HG02610 (cell line): ENCODE data around the gene BDNF.
"Not testable (repeated sequence)": the region's sequence is repeated elsewhere in the genome, so short reads cannot be mapped to it uniquely, and the experiment has no call there.

Source experiments
- ATAC-seq: cut with Tn5 transposase; IDR thresholded peaks from one replicate; pipeline ENCODE4 v1.9.1; 2021; ENCODE audit warnings: mild to moderate bottlenecking, moderate library complexity; ENCODE audit not compliant: unreplicated experiment

Gene BDNF

GRCh38 chr11:27673979-27674663 is 26.1 kb downstream of the BDNF start:
- no peak for ATAC-seq

GRCh38 chr11:27672836-27673464 is 27.3 kb downstream of the BDNF start:
- ATAC-seq: no peak

- not testable (repeated sequence) for ATAC-seq
Measured at GRCh38 chr11:27665508-27666101, 34.6 kb downstream of the BDNF start.

GRCh38 chr11:27663326-27663725 is 36.9 kb downstream of the BDNF start:
- ATAC-seq: no peak

- ATAC-seq: no peak
Measured at GRCh38 chr11:27660171-27660570, 40.1 kb downstream of the BDNF start.

- no peak for ATAC-seq
Measured at GRCh38 chr11:27658535-27659236, 41.6 kb downstream of the BDNF start.

- no peak for ATAC-seq
Measured at GRCh38 chr11:27656806-27657483, 43.3 kb downstream of the BDNF start.

- no peak for ATAC-seq
Measured at GRCh38 chr11:27656320-27656719, 43.9 kb downstream of the BDNF start.

GRCh38 chr11:27653990-27654758 is 46.1 kb downstream of the BDNF start:
- ATAC-seq: no peak

GRCh38 chr11:27651711-27652110 is 48.5 kb downstream of the BDNF start:
- no peak for ATAC-seq

GRCh38 chr11:27650988-27651387 is 49.3 kb downstream of the BDNF start:
- no peak for ATAC-seq

- no peak for ATAC-seq
Measured at GRCh38 chr11:27649800-27650199, 50.5 kb downstream of the BDNF start.

GRCh38 chr11:27648840-27649239 is 51.4 kb downstream of the BDNF start:
- ATAC-seq: no peak

- no peak for ATAC-seq
Measured at GRCh38 chr11:27646051-27646818, 54.0 kb downstream of the BDNF start.

- ATAC-seq: no peak
Measured at GRCh38 chr11:27642954-27643353, 57.3 kb downstream of the BDNF start.

- ATAC-seq: no peak
Measured at GRCh38 chr11:27640954-27641353, 59.3 kb downstream of the BDNF start.

GRCh38 chr11:27635567-27636037 is 64.7 kb downstream of the BDNF start:
- peak; percentile 86 for ATAC-seq

GRCh38 chr11:27634776-27635175 is 65.5 kb downstream of the BDNF start:
- ATAC-seq: not testable (repeated sequence)

- not testable (repeated sequence) for ATAC-seq
Measured at GRCh38 chr11:27634282-27634681, 66.0 kb downstream of the BDNF start.
